Ammon's horn (tissue), 1 donor: ENCODE measurements around the gene CHID1.
A peak's percentile ranks its signal among the peaks of the same experiment; 100 is the strongest.

ENCODE experiments used
- DNase-seq: peaks from one replicate; pipeline ENCODE4 v3.0.0-alpha.2; 2016; ENCODE audit warnings: low spot score

Gene CHID1

GRCh38 chr11:910044-910588 is 494 bp downstream of the CHID1 start:
- DNase-seq = no peak

- DNase-seq = no peak
Measured at GRCh38 chr11:909406-909805, 1.2 kb downstream of the CHID1 start.

- no peak for DNase-seq
Measured at GRCh38 chr11:908273-908672, 2.3 kb downstream of the CHID1 start.

GRCh38 chr11:907668-908067 is 2.9 kb downstream of the CHID1 start:
- no peak for DNase-seq

- no peak for DNase-seq
Measured at GRCh38 chr11:905952-906351, 4.7 kb downstream of the CHID1 start.

- DNase-seq = no peak
Measured at GRCh38 chr11:904380-904779, 6.2 kb downstream of the CHID1 start.

- DNase-seq = no peak
Measured at GRCh38 chr11:901452-902061, 9.1 kb downstream of the CHID1 start.

GRCh38 chr11:900545-900944 is 10.1 kb downstream of the CHID1 start:
- no peak for DNase-seq

- no peak for DNase-seq
Measured at GRCh38 chr11:899724-900123, 10.9 kb downstream of the CHID1 start.

GRCh38 chr11:898540-899190 is 11.9 kb downstream of the CHID1 start:
- DNase-seq = peak; percentile 32

GRCh38 chr11:898143-898511 is 12.5 kb downstream of the CHID1 start:
- DNase-seq = no peak

GRCh38 chr11:897253-898142 is 13.1 kb downstream of the CHID1 start:
- no peak for DNase-seq

- DNase-seq = no peak
Measured at GRCh38 chr11:895331-896110, 15.1 kb downstream of the CHID1 start.

GRCh38 chr11:894575-895201 is 15.9 kb downstream of the CHID1 start:
- no peak for DNase-seq

GRCh38 chr11:893008-893654 is 17.5 kb downstream of the CHID1 start:
- DNase-seq = no peak

- no peak for DNase-seq
Measured at GRCh38 chr11:890794-891540, 19.6 kb downstream of the CHID1 start.

- no peak for DNase-seq
Measured at GRCh38 chr11:889687-890475, 20.7 kb downstream of the CHID1 start.

GRCh38 chr11:889257-889656 is 21.4 kb downstream of the CHID1 start:
- no peak for DNase-seq
